KMS-11 (cell line): ENCODE results near the gene ZNF121.
"Not testable (repeated sequence)": the region's sequence is repeated elsewhere in the genome, so short reads cannot be mapped to it uniquely, and the experiment has no call there.

Source experiments
- H2AFZ ChIP-seq: fragments of 200-600 bp; sonication (generic); 2 replicates; pipeline ENCODE4 v1.6.1; 2016; ENCODE audit warnings: antibody characterized with exemption, mixed run types, low read depth
- H3K27ac ChIP-seq: fragments of 200-600 bp; sonication (generic); 2 replicates; pipeline ENCODE4 v1.6.1; 2016; ENCODE audit warnings: mild to moderate bottlenecking, mixed run types
- H3K27me3 ChIP-seq: fragments of 200-600 bp; sonication (generic); 2 replicates; pipeline ENCODE4 v1.6.1; 2017; ENCODE audit warnings: mild to moderate bottlenecking, low read depth, mixed run types, moderate library complexity; ENCODE audit not compliant: insufficient read depth
- H3K36me3 ChIP-seq: fragments of 200-600 bp; sonication (generic); 2 replicates; pipeline ENCODE4 v1.6.1; 2017; ENCODE audit warnings: mild to moderate bottlenecking, mixed run types; ENCODE audit not compliant: insufficient read depth
- H3K4me1 ChIP-seq: fragments of 200-600 bp; sonication (generic); 2 replicates; pipeline ENCODE4 v1.6.1; 2016; ENCODE audit warnings: mild to moderate bottlenecking, low read depth, mixed run types; ENCODE audit not compliant: poor library complexity, severe bottlenecking
- H3K4me2 ChIP-seq: fragments of 200-600 bp; sonication (generic); 2 replicates; pipeline ENCODE4 v1.7.0; 2016; ENCODE audit warnings: mild to moderate bottlenecking, mixed run types
- H3K4me3 ChIP-seq: fragments of 200-600 bp; sonication (generic); IDR thresholded peaks from 2 replicates; pipeline ENCODE4 v1.6.1; 2017; ENCODE audit warnings: low read depth, low read length, mixed read lengths; ENCODE audit not compliant: insufficient read depth
- H3K79me2 ChIP-seq: fragments of 200-600 bp; sonication (generic); 2 replicates; pipeline ENCODE4 v1.6.1; 2016; ENCODE audit warnings: low read depth, mixed run types; ENCODE audit not compliant: insufficient read depth
- H3K9ac ChIP-seq: fragments of 200-600 bp; sonication (generic); 2 replicates; pipeline ENCODE4 v1.6.1; 2016; ENCODE audit warnings: mild to moderate bottlenecking, mixed run types
- H4K20me1 ChIP-seq: fragments of 200-600 bp; sonication (generic); 2 replicates; pipeline ENCODE4 v1.6.1; 2016; ENCODE audit warnings: mild to moderate bottlenecking, mixed run types; ENCODE audit not compliant: insufficient read depth
- TF ChIP-seq, protein P1 (sequence below): fragments of 200-600 bp; sonication (generic); conservative IDR thresholded peaks from 2 replicates; pipeline ENCODE4 v1.6.1; 2017; ENCODE audit warnings: low read depth, mild to moderate bottlenecking, antibody characterized with exemption, low read length, moderate library complexity, mixed read lengths

The ZNF121 gene

GRCh38 chr19:9597027-9597426 lies 12.7 kb upstream of the ZNF121 start:
- H2AFZ ChIP-seq, result no peak overlapping the region
- H3K4me3 ChIP-seq, result no peak overlapping the region
- no peaks in the 10 kb centered on the region for H4K20me1 ChIP-seq
- TF ChIP-seq, protein P1, sequence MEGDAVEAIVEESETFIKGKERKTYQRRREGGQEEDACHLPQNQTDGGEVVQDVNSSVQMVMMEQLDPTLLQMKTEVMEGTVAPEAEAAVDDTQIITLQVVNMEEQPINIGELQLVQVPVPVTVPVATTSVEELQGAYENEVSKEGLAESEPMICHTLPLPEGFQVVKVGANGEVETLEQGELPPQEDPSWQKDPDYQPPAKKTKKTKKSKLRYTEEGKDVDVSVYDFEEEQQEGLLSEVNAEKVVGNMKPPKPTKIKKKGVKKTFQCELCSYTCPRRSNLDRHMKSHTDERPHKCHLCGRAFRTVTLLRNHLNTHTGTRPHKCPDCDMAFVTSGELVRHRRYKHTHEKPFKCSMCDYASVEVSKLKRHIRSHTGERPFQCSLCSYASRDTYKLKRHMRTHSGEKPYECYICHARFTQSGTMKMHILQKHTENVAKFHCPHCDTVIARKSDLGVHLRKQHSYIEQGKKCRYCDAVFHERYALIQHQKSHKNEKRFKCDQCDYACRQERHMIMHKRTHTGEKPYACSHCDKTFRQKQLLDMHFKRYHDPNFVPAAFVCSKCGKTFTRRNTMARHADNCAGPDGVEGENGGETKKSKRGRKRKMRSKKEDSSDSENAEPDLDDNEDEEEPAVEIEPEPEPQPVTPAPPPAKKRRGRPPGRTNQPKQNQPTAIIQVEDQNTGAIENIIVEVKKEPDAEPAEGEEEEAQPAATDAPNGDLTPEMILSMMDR, result no peak
- H3K4me1 ChIP-seq, result no peaks in the 10 kb centered on the region
- H3K4me2 ChIP-seq, result no peak overlapping the region
- no peak overlapping the region for H3K9ac ChIP-seq
- no peak overlapping the region for H3K27ac ChIP-seq
- no peaks in the 10 kb centered on the region for H3K36me3 ChIP-seq
- H3K27me3 ChIP-seq, result 0 out of 2 replicates have a peak, but pooled peaks cover 2% of the 10 kb centered on the region
- no peaks in the 10 kb centered on the region for H3K79me2 ChIP-seq

GRCh38 chr19:9586764-9587163 lies 2.5 kb upstream of the ZNF121 start:
- no peaks in the 10 kb centered on the region for H3K27me3 ChIP-seq
- H3K4me1 ChIP-seq, result no peaks in the 10 kb centered on the region
- no peaks in the 10 kb centered on the region for H4K20me1 ChIP-seq
- no peak overlapping the region for H3K27ac ChIP-seq
- H3K4me3 ChIP-seq, result no peak overlapping the region
- H3K36me3 ChIP-seq, result no peaks in the 10 kb centered on the region
- no peak overlapping the region for H3K4me2 ChIP-seq
- peaks cover 23% of the 10 kb centered on the region for H3K79me2 ChIP-seq
- no peak overlapping the region for H2AFZ ChIP-seq
- TF ChIP-seq, protein P1, result peak; percentile 55
- no peak overlapping the region for H3K9ac ChIP-seq

DNA sequence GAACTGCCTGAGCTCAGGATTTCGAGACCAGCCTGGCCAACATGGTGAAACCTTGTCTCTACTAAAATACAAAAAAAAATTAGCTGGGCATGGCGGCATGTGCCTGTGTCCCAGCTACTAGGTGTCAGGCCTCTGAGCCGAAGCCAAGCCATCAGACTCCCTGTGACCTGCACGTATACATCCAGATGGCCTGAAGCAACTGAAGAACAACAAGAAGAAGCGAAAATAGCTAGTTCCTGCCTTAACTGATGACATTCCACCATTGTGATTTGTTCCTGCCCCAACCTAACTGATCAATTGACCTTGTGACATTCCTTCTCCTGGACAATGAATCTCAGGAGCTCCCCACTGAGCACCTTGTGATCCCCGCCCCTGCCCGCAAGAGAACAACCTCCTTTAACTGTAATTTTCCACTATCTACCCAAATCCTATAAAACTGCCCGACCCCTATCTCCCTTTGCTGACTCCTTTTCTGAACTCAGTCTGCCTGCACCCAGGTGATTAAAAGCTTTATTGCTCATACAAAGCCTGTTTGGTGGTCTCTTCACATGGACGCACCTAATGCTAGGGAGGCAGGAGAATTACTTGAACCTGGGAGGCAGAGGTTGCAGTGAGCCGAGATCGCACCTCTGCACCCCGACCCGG lies 2.1 kb downstream of the ZNF121 start:
- not testable (repeated sequence) for H2AFZ ChIP-seq, H3K27ac ChIP-seq, H3K4me2 ChIP-seq, H3K36me3 ChIP-seq, H3K4me3 ChIP-seq, H3K9ac ChIP-seq, H3K27me3 ChIP-seq, H4K20me1 ChIP-seq, H3K4me1 ChIP-seq
- peaks cover 69% of the 10 kb centered on the region for H3K79me2 ChIP-seq

DNA sequence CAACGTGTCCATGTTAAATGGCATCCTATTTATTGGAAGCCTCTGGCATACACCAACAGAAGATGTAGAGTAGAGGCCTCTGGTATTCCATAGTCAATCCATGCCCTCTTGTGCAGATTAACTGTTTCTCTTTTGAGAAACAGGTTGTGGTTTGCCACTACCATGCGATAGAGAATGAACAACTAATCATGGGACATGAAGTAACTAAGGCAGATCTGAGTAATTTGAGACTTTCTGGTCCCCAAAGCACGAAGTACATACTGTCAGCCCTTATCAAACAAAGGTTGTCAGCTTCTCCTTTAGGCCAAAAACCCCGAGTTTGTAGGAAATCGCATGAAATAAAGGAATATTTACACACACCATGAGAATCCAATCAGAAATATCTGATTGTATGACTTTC lies 3.6 kb downstream of the ZNF121 start:
- H3K4me3 ChIP-seq, result no peak overlapping the region
- no peak overlapping the region for H2AFZ ChIP-seq
- no peaks in the 10 kb centered on the region for H3K36me3 ChIP-seq
- H3K27me3 ChIP-seq, result no peaks in the 10 kb centered on the region
- no peak overlapping the region for H3K4me2 ChIP-seq
- H3K9ac ChIP-seq, result no peak overlapping the region
- H3K79me2 ChIP-seq, result peaks cover 83% of the 10 kb centered on the region
- TF ChIP-seq, protein P1, result no peak
- no peak overlapping the region for H3K27ac ChIP-seq
- no peaks in the 10 kb centered on the region for H4K20me1 ChIP-seq
- H3K4me1 ChIP-seq, result no peaks in the 10 kb centered on the region

DNA sequence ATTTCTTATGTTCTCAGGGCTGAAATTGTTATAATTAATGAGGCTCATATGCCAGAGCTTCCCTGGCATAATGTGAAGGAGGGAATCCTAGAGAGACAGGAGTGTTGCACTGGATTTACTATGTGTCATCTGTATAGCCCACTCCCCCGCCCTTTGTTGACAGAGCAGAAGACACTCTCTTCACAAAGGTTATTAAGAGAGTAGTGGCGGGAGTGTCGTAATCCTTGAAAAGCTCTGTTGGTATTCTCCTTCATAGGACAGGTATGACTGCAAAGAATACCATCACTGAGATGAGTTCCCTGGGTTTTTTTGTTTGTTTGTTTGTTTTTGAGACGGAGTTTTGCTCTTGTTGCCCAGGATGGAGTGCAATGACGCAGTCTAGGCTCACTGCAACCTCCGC lies 14.0 kb downstream of the ZNF121 start:
- no peaks in the 10 kb centered on the region for H3K4me1 ChIP-seq
- H3K27ac ChIP-seq, result no peak overlapping the region
- no peak overlapping the region for H3K4me2 ChIP-seq
- no peaks in the 10 kb centered on the region for H4K20me1 ChIP-seq
- peaks cover 33% of the 10 kb centered on the region for H3K36me3 ChIP-seq
- no peak overlapping the region for H3K9ac ChIP-seq
- H2AFZ ChIP-seq, result no peak overlapping the region
- no peaks in the 10 kb centered on the region for H3K27me3 ChIP-seq
- peaks cover 68% of the 10 kb centered on the region for H3K79me2 ChIP-seq
- H3K4me3 ChIP-seq, result no peak overlapping the region
- TF ChIP-seq, protein P1, result no peak
